Ascending aorta (tissue), 2 donors: ENCODE measurements around the gene CLEC3B. TPM values are rescaled to one million over a fixed set of nuclear protein-coding genes. Genes with fewer than 3 reads are reported as not detected.

Source experiments
- DNase-seq, 2 donors: peaks; one replicate each; pipeline ENCODE4 v3.0.0-alpha.2; 2019; ENCODE audit warnings: low spot score in 2 of 2
- H3K27ac ChIP-seq, 2 donors: fragments of 200-600 bp; sonication (generic); one replicate each; pipeline ENCODE4 v1.5.1; 2016 to 2017; ENCODE audit warnings: mild to moderate bottlenecking in 1 of 2
- H3K27me3 ChIP-seq: fragments of 200-600 bp; sonication (generic); one replicate; pipeline ENCODE4 v1.5.1; 2017
- H3K36me3 ChIP-seq, 2 donors: fragments of 200-600 bp; sonication (generic); one replicate each; pipeline ENCODE4 v1.5.1; 2016
- H3K4me1 ChIP-seq, 2 donors: fragments of 200-600 bp; sonication (generic); one replicate each; pipeline ENCODE4 v1.5.1; 2016 to 2017; ENCODE audit warnings: mild to moderate bottlenecking in 1 of 2
- H3K4me3 ChIP-seq, 2 donors: fragments of 200-600 bp; sonication (generic); one replicate each; pipeline ENCODE4 v1.5.1; 2016 to 2017; ENCODE audit warnings: mild to moderate bottlenecking in 1 of 2
- H3K9me3 ChIP-seq, 2 donors: fragments of 200-600 bp; sonication (generic); one replicate each; pipeline ENCODE4 v1.5.1; 2016
- intact Hi-C: fragments of 100-400 bp; cut with DNase I; formaldehyde crosslinking; loops from one replicate; pipeline ENCODE4 v1.15.1; 2023
- total RNA-seq: library from RNA; depleted of rRNA; stranded (reverse); fragments of >200 nt; gene quantifications from one replicate; pipeline ENCODE4 v1.1.0, GENCODE V29; 2016
- TF ChIP-seq, protein P1 (sequence below), 3 experiments: fragments of 200-600 bp in 2 of 3; fragments of 450-650 bp in 1 of 3; sonication (generic) in 2 of 3; IDR thresholded peaks; one replicate each; pipeline ENCODE4 v1.5.1; 2016 to 2019; ENCODE audit warnings: antibody characterized with exemption in 3 of 3, mild to moderate bottlenecking in 1 of 3, moderate library complexity in 1 of 3

CLEC3B gene
- total RNA-seq, 1 donor from 2014 or later, result 130 TPM

DNA sequence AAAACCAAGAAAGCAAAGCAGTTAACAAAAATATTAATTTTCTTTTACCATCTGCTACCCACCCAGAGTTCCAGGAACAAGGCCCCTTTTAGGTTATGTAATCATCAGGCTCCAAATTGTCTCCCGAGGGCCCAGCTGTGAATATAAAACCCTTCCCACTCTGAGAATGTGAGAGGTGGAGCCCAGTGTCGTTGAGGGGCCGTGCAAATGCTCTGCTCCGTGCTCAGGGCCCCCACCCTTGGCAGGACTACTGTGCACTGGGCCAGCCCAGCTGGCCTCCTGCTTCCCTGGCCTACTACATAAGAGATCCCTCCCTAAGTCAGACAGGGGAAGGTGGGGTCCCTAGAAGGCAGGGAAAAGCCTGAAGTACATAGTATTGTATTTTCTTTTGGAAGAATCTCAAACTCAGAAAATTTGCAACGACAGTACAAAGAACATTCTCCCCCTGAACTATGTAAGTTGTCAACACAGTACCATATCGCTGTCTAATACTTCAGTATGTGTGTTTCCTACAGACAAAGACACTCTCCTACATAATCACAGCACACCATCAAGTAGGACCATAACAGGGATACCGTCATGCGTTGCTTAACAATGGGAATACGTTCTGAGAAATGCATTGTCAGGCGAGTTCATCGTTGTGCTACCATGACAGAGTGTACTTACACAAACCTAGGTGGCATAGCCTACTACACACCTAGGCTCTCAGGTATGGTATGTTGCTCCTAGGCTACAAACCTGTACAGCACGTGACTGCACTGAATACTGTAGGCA is 4.4 kb upstream of the CLEC3B start:
- H3K4me1 ChIP-seq, result peaks cover 14 to 21% of the 10 kb centered on the region in 2 donors
- intact Hi-C loops, result no loop called here
- H3K27me3 ChIP-seq, result no peaks in the 10 kb centered on the region
- no peak overlapping the region for H3K27ac ChIP-seq
- DNase-seq, result no peak
- TF ChIP-seq, protein P1, sequence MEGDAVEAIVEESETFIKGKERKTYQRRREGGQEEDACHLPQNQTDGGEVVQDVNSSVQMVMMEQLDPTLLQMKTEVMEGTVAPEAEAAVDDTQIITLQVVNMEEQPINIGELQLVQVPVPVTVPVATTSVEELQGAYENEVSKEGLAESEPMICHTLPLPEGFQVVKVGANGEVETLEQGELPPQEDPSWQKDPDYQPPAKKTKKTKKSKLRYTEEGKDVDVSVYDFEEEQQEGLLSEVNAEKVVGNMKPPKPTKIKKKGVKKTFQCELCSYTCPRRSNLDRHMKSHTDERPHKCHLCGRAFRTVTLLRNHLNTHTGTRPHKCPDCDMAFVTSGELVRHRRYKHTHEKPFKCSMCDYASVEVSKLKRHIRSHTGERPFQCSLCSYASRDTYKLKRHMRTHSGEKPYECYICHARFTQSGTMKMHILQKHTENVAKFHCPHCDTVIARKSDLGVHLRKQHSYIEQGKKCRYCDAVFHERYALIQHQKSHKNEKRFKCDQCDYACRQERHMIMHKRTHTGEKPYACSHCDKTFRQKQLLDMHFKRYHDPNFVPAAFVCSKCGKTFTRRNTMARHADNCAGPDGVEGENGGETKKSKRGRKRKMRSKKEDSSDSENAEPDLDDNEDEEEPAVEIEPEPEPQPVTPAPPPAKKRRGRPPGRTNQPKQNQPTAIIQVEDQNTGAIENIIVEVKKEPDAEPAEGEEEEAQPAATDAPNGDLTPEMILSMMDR (IDR thresholded peaks at IDR 0.05), result no peak
- H3K9me3 ChIP-seq, result no peaks in the 10 kb centered on the region
- H3K4me3 ChIP-seq, result no peak overlapping the region
- no peaks in the 10 kb centered on the region for H3K36me3 ChIP-seq

DNA sequence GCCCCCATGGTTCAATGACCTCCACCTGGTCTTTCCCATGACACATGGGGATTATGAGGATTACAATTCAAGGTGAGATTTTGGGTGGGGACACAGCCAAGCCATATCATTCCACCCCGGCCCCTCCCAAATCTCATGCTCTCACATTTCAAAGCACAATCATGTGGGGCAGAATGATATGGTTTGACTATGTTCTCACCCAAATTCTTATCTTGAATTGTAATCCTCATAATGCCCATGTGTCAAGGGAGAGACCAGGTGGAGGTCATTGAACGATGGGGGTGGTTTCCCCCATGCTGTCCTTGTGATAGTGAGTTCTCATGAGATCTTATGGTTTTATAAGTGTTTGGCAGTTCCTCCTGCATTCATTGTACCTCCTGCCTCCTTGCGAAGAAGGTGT is 2.4 kb upstream of the CLEC3B start:
- H3K36me3 ChIP-seq, result no peaks in the 10 kb centered on the region
- TF ChIP-seq, protein P1 (IDR thresholded peaks at IDR 0.05), result no peak
- no peaks in the 10 kb centered on the region for H3K27me3 ChIP-seq
- H3K4me3 ChIP-seq, result no peak overlapping the region
- DNase-seq, result no peak
- H3K4me1 ChIP-seq, result peaks cover 14 to 26% of the 10 kb centered on the region in 2 donors
- intact Hi-C loops, result no loop called here
- no peak overlapping the region for H3K27ac ChIP-seq
- H3K9me3 ChIP-seq, result no peaks in the 10 kb centered on the region

DNA sequence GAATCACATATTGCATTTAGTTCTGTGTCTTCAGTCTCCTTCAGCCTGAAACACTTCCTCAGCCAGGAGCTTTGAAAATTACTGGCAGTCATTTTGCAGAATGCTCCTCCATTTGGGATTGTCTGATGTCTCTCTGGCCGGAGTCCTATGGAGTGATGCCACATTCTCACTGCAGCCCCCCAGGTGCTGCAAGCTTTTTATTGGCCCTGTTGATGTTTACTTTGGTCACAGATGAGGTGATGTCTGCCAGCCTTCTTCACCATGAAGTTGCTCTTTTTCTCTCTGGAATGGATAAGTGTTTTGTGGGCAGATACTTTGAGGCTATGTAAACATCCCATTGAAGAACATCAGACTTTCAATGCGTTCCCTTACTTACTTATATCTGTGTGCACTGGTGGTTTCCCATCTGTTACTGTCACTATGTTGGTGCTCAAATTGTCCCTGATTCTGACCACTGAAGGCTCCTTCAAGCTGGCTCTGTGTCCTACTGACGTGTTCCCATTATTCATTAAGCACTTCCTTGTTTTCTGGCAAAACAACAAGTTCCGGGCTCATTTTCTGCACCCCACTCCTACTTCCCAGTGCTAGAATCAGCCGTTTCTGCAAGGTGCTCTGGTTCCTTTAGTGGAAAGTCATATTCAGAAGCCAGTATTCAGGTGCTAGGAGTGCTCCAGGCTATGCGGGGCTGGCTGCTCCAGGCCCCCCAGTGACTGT is 1.4 kb upstream of the CLEC3B start:
- H3K27ac ChIP-seq, result peak overlapping the region; percentile 29 to 58

DNA sequence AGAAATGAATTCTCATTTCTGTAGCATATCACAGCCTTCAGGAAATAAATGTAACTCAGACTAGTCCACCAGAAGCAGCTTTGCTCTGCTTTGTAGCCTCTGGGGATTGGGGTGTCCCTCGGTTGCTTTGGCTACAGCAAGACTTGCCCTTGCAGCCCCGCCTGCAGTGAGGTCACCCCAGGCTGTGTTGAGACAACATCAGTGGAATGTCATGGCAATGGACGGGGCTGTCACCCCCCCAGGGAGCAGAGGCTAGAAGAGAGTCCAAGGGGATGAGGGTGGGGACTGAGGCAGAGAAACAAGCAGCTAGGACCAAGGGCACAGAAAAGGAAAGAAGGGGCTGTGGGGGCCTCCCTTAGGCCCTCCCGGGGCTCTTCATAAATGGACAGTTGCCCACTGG is 854 bp downstream of the CLEC3B start:
- peak overlapping the region in 1 of 2 donors; percentile 51 for H3K4me3 ChIP-seq
- intact Hi-C loops, result loop anchor here (2.0 kb wide), 1 partner anchor 14 kb away; no protein-coding TSS in a partner anchor
- no peaks in the 10 kb centered on the region for H3K9me3 ChIP-seq
- H3K27ac ChIP-seq, result peak overlapping the region; percentile 42 to 71
- TF ChIP-seq, protein P1 (IDR thresholded peaks at IDR 0.05), result no peak
- H3K4me1 ChIP-seq, result peaks cover 14 to 28% of the 10 kb centered on the region in 2 donors
- H3K36me3 ChIP-seq, result no peaks in the 10 kb centered on the region
- H3K27me3 ChIP-seq, result no peaks in the 10 kb centered on the region
- peak in 1 of 2 donors; percentile 90 for DNase-seq

More for the DNA sequence above, 1.4 kb upstream of the CLEC3B start:
- H3K4me1 ChIP-seq, result peaks cover 14 to 28% of the 10 kb centered on the region in 2 donors
- no peak for DNase-seq
- H3K27me3 ChIP-seq, result no peaks in the 10 kb centered on the region
- TF ChIP-seq, protein P1 (IDR thresholded peaks at IDR 0.05), result no peak
- no peaks in the 10 kb centered on the region for H3K9me3 ChIP-seq
- H3K4me3 ChIP-seq, result no peak overlapping the region
- no peaks in the 10 kb centered on the region for H3K36me3 ChIP-seq
- intact Hi-C loops, result no loop called here

DNA sequence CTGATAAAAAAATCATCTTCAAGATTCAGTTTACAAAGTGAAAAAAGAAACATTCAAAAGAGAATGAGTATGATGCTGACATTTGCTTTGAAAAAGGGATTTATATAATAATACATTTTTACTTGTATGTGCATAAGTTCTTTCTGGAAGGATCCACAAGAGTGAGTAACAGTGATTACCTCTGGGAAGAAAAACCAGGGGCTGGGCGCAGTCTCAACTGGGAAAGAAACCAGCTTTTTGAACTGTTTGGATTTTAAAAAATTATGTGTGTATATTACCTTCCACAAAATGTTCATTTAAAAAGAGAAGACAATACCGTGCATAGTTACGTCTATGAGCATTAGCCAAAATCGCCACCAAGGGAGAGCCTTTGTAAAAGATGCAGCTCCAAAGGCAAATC is 1.3 kb downstream of the CLEC3B start:
- Histone ChIP-seq H3K9me3 (no peaks in the 10 kb centered on the region), H3K4me1 (peaks cover 14 to 28% of the 10 kb centered on the region in 2 donors), H3K27me3 (no peaks in the 10 kb centered on the region), H3K36me3 (no peaks in the 10 kb centered on the region), H3K27ac (peak overlapping the region; percentile 42 to 71), H3K4me3 (peak overlapping the region in 1 of 2 donors; percentile 51)
- intact Hi-C loops, result loop anchor here (2.0 kb wide), 1 partner anchor 15 kb away; no protein-coding TSS in a partner anchor
- TF ChIP-seq, protein P1 (IDR thresholded peaks at IDR 0.05), result no peak
- no peak for DNase-seq
